K562 (cell line): ENCODE measurements around the gene LRP2. TPM values are rescaled to one million over a fixed set of nuclear protein-coding genes. Genes with fewer than 3 reads are reported as not detected.

Experiments
- ATAC-seq: fragments of 200-7000 bp; cut with Tn5 transposase; 3 replicates; pipeline ENCODE4 v1.9.1; 2020; ENCODE audit warnings: moderate library complexity
- BruUV-seq: library from RNA; stranded (reverse); fragments of 400-500 nt; replicated peaks from 2 replicates; lab custom pipeline; 2021; lab: Mats Ljungman, UMichigan
- CTCF ChIA-PET: fragments of 300-600 bp; formaldehyde crosslinking; extraction: SDS; loops from one replicate; lab custom pipeline; 2021; ENCODE audit warnings: low intra/inter-chr PET ratio; lab: Yijun Ruan, JAX
- POLR2A ChIA-PET: fragments of 300-600, 350-650 bp; sonication (Branson Sonifier 250); formaldehyde crosslinking; extraction: SDS; loops from one replicate; lab custom pipeline; 2021; ENCODE audit warnings: antibody characterized with exemption, inconsistent platforms; lab: Yijun Ruan, JAX
- DNase-seq, 4 experiments: peaks; one replicate each; pipeline versions ENCODE4 v3.0.0 to v3.0.0-alpha.2; 2011 to 2018; ENCODE audit warnings: low spot score in 3 of 4, mixed read lengths in 3 of 4; ENCODE audit errors: extremely low read depth in 1 of 4
- FAIRE-seq: peaks from 2 replicates; lab custom pipeline; 2011; peaks lifted over from hg19 to GRCh38; lab: Jason Lieb, UNC
- H2AFZ ChIP-seq: 2 replicates; pipeline ENCODE4 v1.6.0; 2011; ENCODE audit warnings: low read depth, low read length, control low read depth, inconsistent platforms
- H3K27ac ChIP-seq: fragments of 200-600 bp; 3 replicates; pipeline ENCODE4 v1.8.0; 2011; ENCODE audit warnings: low read depth, mild to moderate bottlenecking, control low read depth, inconsistent platforms, low read length, moderate library complexity, mixed read lengths; ENCODE audit errors: extremely low read depth
- H3K27me3 ChIP-seq, 2 experiments: fragments of 300-600 bp in 1 of 2; 2 replicates in 1 of 2; 3 replicates in 1 of 2; pipeline versions ENCODE4 v1.6.0 to v1.8.0; 2011; ENCODE audit warnings: inconsistent platforms in 2 of 2, low read length in 2 of 2, mild to moderate bottlenecking in 1 of 2, mixed read lengths in 1 of 2, moderate library complexity in 1 of 2; ENCODE audit not compliant: control insufficient read depth in 2 of 2, insufficient read depth in 2 of 2
- H3K36me3 ChIP-seq: fragments of 300-600 bp; 3 replicates; pipeline ENCODE4 v1.8.0; 2011; ENCODE audit warnings: mild to moderate bottlenecking, low read length, inconsistent platforms; ENCODE audit not compliant: control insufficient read depth, insufficient read depth
- H3K4me1 ChIP-seq, 2 experiments: fragments of 200-600 bp in 1 of 2; replicated peaks in 1 of 2; 2 replicates in 1 of 2; 3 replicates in 1 of 2; pipeline versions ENCODE4 v1.5.1 to v1.8.0; 2011; ENCODE audit warnings: inconsistent platforms in 2 of 2, low read length in 2 of 2, mild to moderate bottlenecking in 1 of 2, mixed read lengths in 1 of 2, moderate library complexity in 1 of 2; ENCODE audit not compliant: control insufficient read depth in 2 of 2, insufficient read depth in 2 of 2
- H3K4me2 ChIP-seq: 2 replicates; pipeline ENCODE4 v1.6.1; 2011; ENCODE audit warnings: low read length, control low read depth, inconsistent platforms, mixed read lengths; ENCODE audit not compliant: insufficient read depth
- H3K4me3 ChIP-seq: fragments of 200-600 bp; sonication (generic), shearing (Covaris generic); 2 replicates; pipeline ENCODE4 v1.5.1; 2016; ENCODE audit warnings: control low read depth, inconsistent platforms
- H3K79me2 ChIP-seq: fragments of 200-600 bp; 3 replicates; pipeline ENCODE4 v1.8.0; 2011; ENCODE audit warnings: low read length, inconsistent platforms; ENCODE audit not compliant: control insufficient read depth, insufficient read depth
- H3K9ac ChIP-seq, 2 experiments: 2 replicates each; pipeline versions ENCODE4 v1.6.0 to v1.6.1; 2011; ENCODE audit warnings: low read depth in 2 of 2, low read length in 2 of 2, control low read depth in 1 of 2, inconsistent platforms in 1 of 2, mild to moderate bottlenecking in 1 of 2, mixed read lengths in 1 of 2; ENCODE audit not compliant: insufficient read depth in 1 of 2
- H3K9me1 ChIP-seq: one replicate; pipeline ENCODE4 v1.6.0; 2011; ENCODE audit warnings: inconsistent platforms, mild to moderate bottlenecking, low read length, moderate library complexity; ENCODE audit not compliant: control insufficient read depth, insufficient read depth
- H3K9me3 ChIP-seq: replicated peaks from 2 replicates; pipeline ENCODE4 v1.5.1; 2011; ENCODE audit warnings: low read depth, low read length, inconsistent platforms; ENCODE audit not compliant: control insufficient read depth, insufficient read depth
- H4K20me1 ChIP-seq: replicated peaks from 2 replicates; pipeline ENCODE4 v1.6.1; 2011; ENCODE audit warnings: low read length, inconsistent platforms, mixed read lengths; ENCODE audit not compliant: control insufficient read depth, insufficient read depth
- CEBPG ChIP-seq, 3 experiments: fragments of 200-800 bp in 1 of 3; sonication (Bioruptor generic) in 1 of 3; sonication (generic) in 1 of 3; formaldehyde crosslinking in 1 of 3; IDR thresholded peaks in 2 of 3; conservative IDR thresholded peaks in 1 of 3; 2 replicates each; pipeline versions ENCODE4 v1.6.1 to v1.8.0; 2016 to 2022; ENCODE audit warnings: missing compliant biosample characterization in 2 of 3, missing genetic modification characterization in 2 of 3, mild to moderate bottlenecking in 1 of 3, missing genetic modification reagents in 1 of 3
- DLX4 ChIP-seq: fragments of 250-450 bp; sonication (Bioruptor Pico); IDR thresholded peaks from 2 replicates; pipeline ENCODE4 v1.6.1; 2021; ENCODE audit warnings: mild to moderate bottlenecking
- RAD21 ChIP-seq, 2 experiments: fragments of 250-450 bp in 1 of 2; fragments of 450-650 bp in 1 of 2; sonication (Bioruptor Pico) in 1 of 2; formaldehyde crosslinking in 1 of 2; IDR thresholded peaks in 1 of 2; conservative IDR thresholded peaks in 1 of 2; 2 replicates each; pipeline versions ENCODE4 v1.4.0 to v1.8.0; 2020 to 2022; ENCODE audit warnings: mild to moderate bottlenecking in 2 of 2, moderate library complexity in 1 of 2
- SPI1 ChIP-seq: IDR thresholded peaks from 2 replicates; pipeline ENCODE4 v1.6.1; 2011; ENCODE audit warnings: low read depth, low read length, control low read depth, borderline replicate concordance
- WGBS: fragments of 100-300 bp; shearing (Covaris generic); methylation state at CpG from one replicate; pipeline ENCODE4 v1.1.6; 2016; ENCODE audit warnings: low coverage, mixed read lengths; ENCODE audit not compliant: insufficient coverage; ENCODE audit errors: missing lambda C conversion rate; 5-methylcytosine and 5-hydroxymethylcytosine counted together
- in situ Hi-C: fragments of 300-500 bp; cut with MboI; formaldehyde crosslinking; loops from 4 replicates; pipeline ENCODE4 v1.15.0; 2018; ENCODE audit warnings: inconsistent platforms, mixed read lengths
- intact Hi-C: fragments of 100-400 bp; cut with micrococcal nuclease; formaldehyde crosslinking; loops from 2 replicates; pipeline ENCODE4 v1.14.2; 2022
- polyA plus RNA-seq, 8 experiments: library from polyadenylated mRNA; depleted of rRNA in 4 of 8; stranded (reverse) in 5 of 8; unstranded in 3 of 8; fragments of >200 nt; fragmentation: Nextera tagmentation in 2 of 8; fragmentation: Illumina TruSeq in 1 of 8; extraction: Ambion mirVana in 2 of 8; extraction: Trizol in 1 of 8; gene quantifications; 2 replicates each; pipeline versions ENCODE4 v1.2.1 to v1.2.3, GENCODE V29; 2011 to 2014; ENCODE audit warnings: inconsistent platforms in 1 of 8, missing spikeins in 1 of 8
- total RNA-seq, 7 experiments: library from RNA; depleted of rRNA in 6 of 7; stranded (reverse); fragments of >200 nt in 6 of 7; fragmentation: Illumina TruSeq in 2 of 7; extraction: Trizol in 2 of 7; gene quantifications; 2 replicates each; pipeline versions ENCODE4 v1.2.1 to v1.2.3, GENCODE V29; 2011 to 2021; ENCODE audit warnings: low replicate concordance in 1 of 7
- TF ChIP-seq, protein P1 (sequence below): sonication (generic); formaldehyde crosslinking; IDR thresholded peaks from 2 replicates; pipeline ENCODE4 v1.8.1; 2023; ENCODE audit warnings: mild to moderate bottlenecking, missing genetic modification reagents

The LRP2 gene
- total and polyA plus RNA-seq, 9 of the 15 experiments (the other 6 are each of a cell fraction or from before 2014, with no cell fraction given), result 0.04 to 0.18 (median 0.11) TPM; not detected in 1

DNA sequence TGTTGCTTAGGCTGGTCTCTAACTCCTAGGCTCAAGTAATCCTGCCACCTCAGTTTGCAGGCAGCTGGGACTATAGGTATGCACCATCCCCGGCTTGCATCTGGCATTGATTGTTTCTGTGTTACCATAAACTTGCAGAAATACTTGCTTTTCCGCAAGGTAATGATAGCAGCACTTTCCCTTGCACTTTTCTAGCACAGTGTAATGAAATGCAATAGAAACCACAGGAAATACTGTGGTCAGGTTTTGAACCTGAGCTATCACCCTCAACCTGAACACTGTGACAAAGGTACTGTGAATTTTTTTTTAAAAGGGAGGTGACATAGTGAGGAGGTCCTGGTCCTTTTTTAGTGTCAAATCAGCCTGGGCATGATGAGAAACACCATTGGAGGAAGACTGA lies 254.7 kb downstream of the LRP2 start:
- H3K27me3 ChIP-seq, result no peaks in the 10 kb centered on the region

More for the DNA sequence above, 254.7 kb downstream of the LRP2 start:
- no peaks in the 10 kb centered on the region for H3K36me3 ChIP-seq
- H4K20me1 ChIP-seq, result no peaks in the 10 kb centered on the region
- H3K9me3 ChIP-seq, result no peaks in the 10 kb centered on the region
- no peak overlapping the region for H3K27ac ChIP-seq
- CTCF ChIA-PET, result interaction anchor here (0.7 to 2.9 kb wide), 2 partner anchors 114 to 168 kb away, joined by 4 to 10 read pairs; no protein-coding TSS in a partner anchor
- ATAC-seq (no peak), FAIRE-seq (no peak), DNase-seq (no peak)
- no peak overlapping the region for H3K4me3 ChIP-seq
- POLR2A ChIA-PET, result interaction anchor here (1.3 kb wide), 2 partner anchors 12 kb away, joined by 4 read pairs; no protein-coding TSS in a partner anchor
- no peaks in the 10 kb centered on the region for H3K9me1 ChIP-seq
- 61% methylated on average over 2 of the region's 2 CpGs for whole genome bisulfite sequencing
- intact Hi-C loops (loop anchor here (2.0 to 5.0 kb wide), 2 partner anchors 75 to 169 kb away; partner anchors contain the start of gene ABCB11), in situ Hi-C loops (no loop called here)
- BruUV-seq, result no TSS peak
- no peak overlapping the region for H3K9ac ChIP-seq
- H3K79me2 ChIP-seq, result no peaks in the 10 kb centered on the region
- H2AFZ ChIP-seq, result no peak overlapping the region
- no peak overlapping the region for H3K4me2 ChIP-seq
- TF ChIP-seq DLX4 (CRISPR knock-in tag), result no peak
- TF ChIP-seq RAD21 (CRISPR knock-in tag; conservative IDR thresholded peaks at IDR 0.05 in 1 of 2, IDR thresholded peaks at IDR 0.05 in 1 of 2), result 0 out of 4 replicates have a peak, but pooled peaks of 1 of the 2 experiments have one; percentile 3
- TF ChIP-seq CEBPG (CRISPR knock-in tag; IDR thresholded peaks at IDR 0.05), result peak; percentile 22; the same call in 1 of the 2 replicates
- no peak for TF ChIP-seq CEBPG (tag; conservative IDR thresholded peaks at IDR 0.05 in 1 of 2, IDR thresholded peaks at IDR 0.05 in 1 of 2)
- TF ChIP-seq, protein P1, sequence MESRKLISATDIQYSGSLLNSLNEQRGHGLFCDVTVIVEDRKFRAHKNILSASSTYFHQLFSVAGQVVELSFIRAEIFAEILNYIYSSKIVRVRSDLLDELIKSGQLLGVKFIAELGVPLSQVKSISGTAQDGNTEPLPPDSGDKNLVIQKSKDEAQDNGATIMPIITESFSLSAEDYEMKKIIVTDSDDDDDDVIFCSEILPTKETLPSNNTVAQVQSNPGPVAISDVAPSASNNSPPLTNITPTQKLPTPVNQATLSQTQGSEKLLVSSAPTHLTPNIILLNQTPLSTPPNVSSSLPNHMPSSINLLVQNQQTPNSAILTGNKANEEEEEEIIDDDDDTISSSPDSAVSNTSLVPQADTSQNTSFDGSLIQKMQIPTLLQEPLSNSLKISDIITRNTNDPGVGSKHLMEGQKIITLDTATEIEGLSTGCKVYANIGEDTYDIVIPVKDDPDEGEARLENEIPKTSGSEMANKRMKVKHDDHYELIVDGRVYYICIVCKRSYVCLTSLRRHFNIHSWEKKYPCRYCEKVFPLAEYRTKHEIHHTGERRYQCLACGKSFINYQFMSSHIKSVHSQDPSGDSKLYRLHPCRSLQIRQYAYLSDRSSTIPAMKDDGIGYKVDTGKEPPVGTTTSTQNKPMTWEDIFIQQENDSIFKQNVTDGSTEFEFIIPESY (CRISPR knock-in tag), result no peak
- TF ChIP-seq SPI1, result peak; percentile 41; the same call in 1 of the 2 replicates
- H3K4me1 ChIP-seq, result peaks cover 0 to 17% of the 10 kb centered on the region in 2 experiments; a peak in 4 of 5 replicates
